PC-3 (cell line): ENCODE data around the gene COL15A1. TPM values are rescaled to one million over a fixed set of nuclear protein-coding genes. Genes with fewer than 3 reads are reported as not detected.

Experiments used
- ATAC-seq: fragments of 200-7000 bp; cut with Tn5 transposase; 2 replicates; pipeline ENCODE4 v1.9.1; 2020; ENCODE audit warnings: mild to moderate bottlenecking, moderate library complexity
- BruUV-seq: library from RNA; stranded (reverse); fragments of 400-500 nt; replicated peaks from 2 replicates; lab custom pipeline; 2021; lab: Mats Ljungman, UMichigan
- CTCF ChIA-PET: fragments of 300-600 bp; sonication (Branson Sonifier 250); formaldehyde crosslinking; loops from one replicate; lab custom pipeline; 2022; ENCODE audit warnings: antibody characterized with exemption; lab: Charles Lee
- POLR2A ChIA-PET: fragments of 300-600 bp; sonication (Branson Sonifier 250); formaldehyde crosslinking; loops from one replicate; lab custom pipeline; 2022; ENCODE audit warnings: antibody characterized with exemption; ENCODE audit not compliant: unreplicated experiment; lab: Charles Lee
- DNase-seq: peaks from one replicate; pipeline ENCODE4 v3.0.0-alpha.2; 2015
- H2AFZ ChIP-seq: fragments of 300-600 bp; sonication (generic); 2 replicates; pipeline ENCODE4 v1.6.0; 2016; ENCODE audit warnings: antibody characterized with exemption, low read length
- H3F3A ChIP-seq: fragments of 300-600 bp; sonication (generic); one replicate; pipeline ENCODE4 v1.6.0; 2017; ENCODE audit warnings: antibody characterized with exemption, low read length, control low read depth, mild to moderate bottlenecking; ENCODE audit not compliant: unreplicated experiment
- H3K27ac ChIP-seq: fragments of 300-600 bp; sonication (generic); 2 replicates; pipeline ENCODE4 v1.5.1; 2016; ENCODE audit warnings: mild to moderate bottlenecking, low read length
- H3K27me3 ChIP-seq: fragments of 300-600 bp; sonication (generic); 2 replicates; pipeline ENCODE4 v1.6.1; 2016; ENCODE audit warnings: low read length, mixed read lengths
- H3K36me3 ChIP-seq: fragments of 300-600 bp; sonication (generic); 2 replicates; pipeline ENCODE4 v1.6.1; 2016; ENCODE audit warnings: low read depth, mixed run types, low read length, mixed read lengths
- H3K4me1 ChIP-seq: fragments of 300-600 bp; sonication (generic); 2 replicates; pipeline ENCODE4 v1.5.1; 2016; ENCODE audit warnings: low read length; ENCODE audit not compliant: insufficient read depth
- H3K4me2 ChIP-seq: fragments of 300-600 bp; sonication (generic); 2 replicates; pipeline ENCODE4 v1.6.0; 2016; ENCODE audit warnings: low read length
- H3K4me3 ChIP-seq: fragments of 300-600 bp; sonication (generic); 2 replicates; pipeline ENCODE4 v1.5.1; 2016; ENCODE audit warnings: mild to moderate bottlenecking, low read length, mixed read lengths
- H3K79me2 ChIP-seq: fragments of 300-600 bp; sonication (generic); 2 replicates; pipeline ENCODE4 v1.6.1; 2017; ENCODE audit warnings: low read length, mixed read lengths
- H3K9ac ChIP-seq: fragments of 300-600 bp; sonication (generic); 2 replicates; pipeline ENCODE4 v1.6.0; 2016; ENCODE audit warnings: mild to moderate bottlenecking, low read length
- H3K9me2 ChIP-seq: fragments of 300-600 bp; sonication (generic); replicated peaks from 2 replicates; pipeline ENCODE4 v1.6.1; 2016; ENCODE audit warnings: mixed run types, low read length, mixed read lengths
- H3K9me3 ChIP-seq: fragments of 300-600 bp; sonication (generic); 2 replicates; pipeline ENCODE4 v1.6.1; 2016; ENCODE audit warnings: low read length, mixed read lengths
- H4K20me1 ChIP-seq: fragments of 300-600 bp; sonication (generic); 2 replicates; pipeline ENCODE4 v1.6.1; 2016; ENCODE audit warnings: low read length, mixed read lengths
- EZH2 ChIP-seq: fragments of 300-600 bp; sonication (generic); IDR thresholded peaks from one replicate; pipeline ENCODE4 v1.6.1; 2017; ENCODE audit warnings: antibody characterized with exemption, mild to moderate bottlenecking, low read length; ENCODE audit not compliant: unreplicated experiment
- EZH2phosphoT487 ChIP-seq: fragments of 300-600 bp; sonication (generic); IDR thresholded peaks from 2 replicates; pipeline ENCODE4 v1.6.1; 2018; ENCODE audit warnings: mild to moderate bottlenecking, antibody characterized with exemption, low read length, borderline replicate concordance
- intact Hi-C: fragments of 100-400 bp; cut with micrococcal nuclease; formaldehyde crosslinking; loops from 2 replicates; pipeline ENCODE4 v1.9.0; 2023
- total RNA-seq: library from RNA; depleted of rRNA; stranded (reverse); fragments of >200 nt; gene quantifications from 2 replicates; pipeline ENCODE4 v1.2.3, GENCODE V29; 2014
- TF ChIP-seq, protein P1 (sequence below): fragments of 300-600 bp; sonication (generic); conservative IDR thresholded peaks from 2 replicates; pipeline ENCODE4 v1.5.1; 2017; ENCODE audit warnings: antibody characterized with exemption, low read depth, mild to moderate bottlenecking, low read length

The COL15A1 gene
- total RNA-seq, 1 experiment from 2014 or later, result 0.04 TPM

- ChIA-PET POLR2A (no interaction called here), CTCF (no interaction called here)
- Histone ChIP-seq H2AFZ (no peak overlapping the region), H3K79me2 (no peaks in the 10 kb centered on the region), H3K4me1 (no peaks in the 10 kb centered on the region), H3K27ac (no peak overlapping the region), H3F3A (no peaks in the 10 kb centered on the region), H3K4me2 (no peak overlapping the region), H3K9ac (no peak overlapping the region), H3K4me3 (no peak overlapping the region), H4K20me1 (no peaks in the 10 kb centered on the region), H3K27me3 (peaks cover 26% of the 10 kb centered on the region), H3K36me3 (no peaks in the 10 kb centered on the region), H3K9me3 (no peaks in the 10 kb centered on the region), H3K9me2 (no peaks in the 10 kb centered on the region)
- DNase-seq, result no peak
- TF ChIP-seq EZH2phosphoT487, result no peak
- TF ChIP-seq EZH2, result no peak
- TF ChIP-seq, protein P1, sequence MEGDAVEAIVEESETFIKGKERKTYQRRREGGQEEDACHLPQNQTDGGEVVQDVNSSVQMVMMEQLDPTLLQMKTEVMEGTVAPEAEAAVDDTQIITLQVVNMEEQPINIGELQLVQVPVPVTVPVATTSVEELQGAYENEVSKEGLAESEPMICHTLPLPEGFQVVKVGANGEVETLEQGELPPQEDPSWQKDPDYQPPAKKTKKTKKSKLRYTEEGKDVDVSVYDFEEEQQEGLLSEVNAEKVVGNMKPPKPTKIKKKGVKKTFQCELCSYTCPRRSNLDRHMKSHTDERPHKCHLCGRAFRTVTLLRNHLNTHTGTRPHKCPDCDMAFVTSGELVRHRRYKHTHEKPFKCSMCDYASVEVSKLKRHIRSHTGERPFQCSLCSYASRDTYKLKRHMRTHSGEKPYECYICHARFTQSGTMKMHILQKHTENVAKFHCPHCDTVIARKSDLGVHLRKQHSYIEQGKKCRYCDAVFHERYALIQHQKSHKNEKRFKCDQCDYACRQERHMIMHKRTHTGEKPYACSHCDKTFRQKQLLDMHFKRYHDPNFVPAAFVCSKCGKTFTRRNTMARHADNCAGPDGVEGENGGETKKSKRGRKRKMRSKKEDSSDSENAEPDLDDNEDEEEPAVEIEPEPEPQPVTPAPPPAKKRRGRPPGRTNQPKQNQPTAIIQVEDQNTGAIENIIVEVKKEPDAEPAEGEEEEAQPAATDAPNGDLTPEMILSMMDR, result no peak
- no peak for ATAC-seq
- intact Hi-C loops, result no loop called here
- no TSS peak for BruUV-seq
These were observed 5.9 kb downstream of the COL15A1 start for GRCh38 chr9:98949565-98949964.

DNA sequence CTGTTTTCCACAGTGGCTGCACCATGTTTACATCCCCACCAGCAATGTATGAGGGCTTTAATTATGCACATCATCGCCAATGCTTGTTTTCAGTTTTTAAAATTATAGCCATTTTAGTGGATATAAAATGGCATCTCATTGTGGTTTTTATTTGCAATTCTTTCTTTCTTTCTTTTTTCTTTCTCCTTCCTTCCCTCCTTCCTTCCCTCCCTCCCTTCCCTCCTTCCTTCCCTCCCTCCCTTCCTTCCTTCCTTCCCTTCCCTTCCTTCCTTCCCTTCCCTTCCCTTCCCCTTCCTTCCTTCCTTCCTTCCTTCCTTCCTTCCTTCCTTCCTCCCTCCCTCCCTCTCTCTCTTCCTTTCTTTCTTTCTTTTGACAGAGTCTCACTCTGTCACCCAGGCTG lies 6.6 kb downstream of the COL15A1 start:
- H3K4me3 ChIP-seq, result no peak overlapping the region
- H3K9me3 ChIP-seq, result no peaks in the 10 kb centered on the region
- no peak overlapping the region for H2AFZ ChIP-seq
- H3K79me2 ChIP-seq, result no peaks in the 10 kb centered on the region
- H3K27ac ChIP-seq, result no peak overlapping the region
- no peak overlapping the region for H3K9ac ChIP-seq
- H3K4me2 ChIP-seq, result no peak overlapping the region
- CTCF ChIA-PET, result no interaction called here
- peaks cover 19% of the 10 kb centered on the region for H3K27me3 ChIP-seq
- no peaks in the 10 kb centered on the region for H3K9me2 ChIP-seq
- no peaks in the 10 kb centered on the region for H3K36me3 ChIP-seq
- no peak for ATAC-seq
- H4K20me1 ChIP-seq, result no peaks in the 10 kb centered on the region
- BruUV-seq, result no TSS peak
- DNase-seq, result no peak
- TF ChIP-seq EZH2phosphoT487 (no peak), EZH2 (no peak)
- TF ChIP-seq, protein P1, result no peak
- H3K4me1 ChIP-seq, result no peaks in the 10 kb centered on the region
- POLR2A ChIA-PET, result no interaction called here
- intact Hi-C loops, result no loop called here
- no peaks in the 10 kb centered on the region for H3F3A ChIP-seq

DNA sequence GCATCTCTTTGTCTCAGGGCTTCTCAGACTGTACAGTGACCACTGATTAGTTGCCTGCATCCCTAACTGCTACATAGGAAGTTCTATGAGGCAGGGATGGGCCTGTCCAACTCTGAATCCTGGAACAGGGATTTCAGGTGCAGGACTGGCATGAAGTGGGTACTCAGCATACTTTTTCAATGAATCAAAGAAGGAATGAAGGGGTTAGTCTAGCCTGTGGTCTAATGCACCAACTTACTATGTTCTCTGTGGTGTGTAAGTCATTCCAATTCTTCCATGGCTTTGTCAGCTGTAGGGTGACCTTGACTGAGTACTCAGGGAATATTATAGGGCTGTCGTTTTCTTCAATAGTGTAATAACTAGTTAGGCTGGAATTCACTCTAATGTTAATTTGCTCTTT lies 8.3 kb downstream of the COL15A1 start:
- POLR2A ChIA-PET, result no interaction called here
- Histone ChIP-seq H3F3A (no peaks in the 10 kb centered on the region), H2AFZ (no peak overlapping the region), H3K4me3 (no peak overlapping the region), H3K36me3 (no peaks in the 10 kb centered on the region), H3K9ac (no peak overlapping the region), H3K79me2 (no peaks in the 10 kb centered on the region), H3K27me3 (0 out of 2 replicates have a peak, but pooled peaks cover 4% of the 10 kb centered on the region), H3K9me3 (no peaks in the 10 kb centered on the region), H3K9me2 (no peaks in the 10 kb centered on the region), H3K27ac (no peak overlapping the region), H4K20me1 (no peaks in the 10 kb centered on the region), H3K4me1 (no peaks in the 10 kb centered on the region), H3K4me2 (no peak overlapping the region)
- DNase-seq, result no peak
- intact Hi-C loops, result no loop called here
- CTCF ChIA-PET, result no interaction called here
- BruUV-seq, result no TSS peak
- TF ChIP-seq EZH2phosphoT487 (no peak), EZH2 (no peak)
- TF ChIP-seq, protein P1, result no peak
- no peak for ATAC-seq
